Fibroblast of lung (primary cell): ENCODE results near the gene HPS1.

ENCODE experiments used
- EZH2 ChIP-seq: IDR thresholded peaks from 2 replicates; pipeline ENCODE4 v1.5.1; 2012; ENCODE audit warnings: low read length, control low read depth, mild to moderate bottlenecking; ENCODE audit errors: missing control alignments
- TF ChIP-seq, protein P1 (sequence below), 2 donors: IDR thresholded peaks in 1 of 2; conservative IDR thresholded peaks in 1 of 2; 1 replicate in 1 of 2; 2 replicates in 1 of 2; pipeline ENCODE4 v1.5.1; 2011 to 2012; ENCODE audit warnings: low read length in 2 of 2, control low read depth in 1 of 2, inconsistent platforms in 1 of 2, low read depth in 1 of 2, mild to moderate bottlenecking in 1 of 2

DNA sequence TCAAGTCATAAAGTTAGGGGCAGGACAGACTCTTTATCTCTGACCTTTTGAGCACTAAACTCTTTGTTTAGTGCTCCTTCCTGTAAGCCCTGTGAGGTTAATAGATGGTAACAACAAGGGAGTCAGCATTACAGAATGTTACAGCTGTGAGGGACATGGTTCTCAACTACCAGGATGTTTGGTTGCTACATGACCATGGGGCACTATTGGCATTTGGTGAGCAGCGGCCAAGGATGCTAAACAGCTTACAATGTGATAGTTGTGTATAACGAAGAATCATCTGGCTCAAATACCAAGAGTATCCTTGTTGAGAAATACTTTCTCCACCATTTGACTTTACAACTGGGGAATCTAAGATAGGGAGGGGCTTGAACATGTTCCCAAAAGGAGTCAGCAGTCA, 35.4 kb upstream of the HPS1 start:
- TF ChIP-seq, protein P1, sequence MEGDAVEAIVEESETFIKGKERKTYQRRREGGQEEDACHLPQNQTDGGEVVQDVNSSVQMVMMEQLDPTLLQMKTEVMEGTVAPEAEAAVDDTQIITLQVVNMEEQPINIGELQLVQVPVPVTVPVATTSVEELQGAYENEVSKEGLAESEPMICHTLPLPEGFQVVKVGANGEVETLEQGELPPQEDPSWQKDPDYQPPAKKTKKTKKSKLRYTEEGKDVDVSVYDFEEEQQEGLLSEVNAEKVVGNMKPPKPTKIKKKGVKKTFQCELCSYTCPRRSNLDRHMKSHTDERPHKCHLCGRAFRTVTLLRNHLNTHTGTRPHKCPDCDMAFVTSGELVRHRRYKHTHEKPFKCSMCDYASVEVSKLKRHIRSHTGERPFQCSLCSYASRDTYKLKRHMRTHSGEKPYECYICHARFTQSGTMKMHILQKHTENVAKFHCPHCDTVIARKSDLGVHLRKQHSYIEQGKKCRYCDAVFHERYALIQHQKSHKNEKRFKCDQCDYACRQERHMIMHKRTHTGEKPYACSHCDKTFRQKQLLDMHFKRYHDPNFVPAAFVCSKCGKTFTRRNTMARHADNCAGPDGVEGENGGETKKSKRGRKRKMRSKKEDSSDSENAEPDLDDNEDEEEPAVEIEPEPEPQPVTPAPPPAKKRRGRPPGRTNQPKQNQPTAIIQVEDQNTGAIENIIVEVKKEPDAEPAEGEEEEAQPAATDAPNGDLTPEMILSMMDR (conservative IDR thresholded peaks at IDR 0.05 in 1 of 2, IDR thresholded peaks at IDR 0.05 in 1 of 2; ENCODE audit: low read depth in 1 of 2, low read length in 2 of 2): no peak
- TF ChIP-seq EZH2: no peak
